Measurements from ENCODE around the gene TALDO1. TPM values are rescaled to one million over a fixed set of nuclear protein-coding genes. Genes with fewer than 3 reads are reported as not detected.

TALDO1 gene
- total RNA-seq, 1 experiment from 2014 or later: 268 TPM

DNA sequence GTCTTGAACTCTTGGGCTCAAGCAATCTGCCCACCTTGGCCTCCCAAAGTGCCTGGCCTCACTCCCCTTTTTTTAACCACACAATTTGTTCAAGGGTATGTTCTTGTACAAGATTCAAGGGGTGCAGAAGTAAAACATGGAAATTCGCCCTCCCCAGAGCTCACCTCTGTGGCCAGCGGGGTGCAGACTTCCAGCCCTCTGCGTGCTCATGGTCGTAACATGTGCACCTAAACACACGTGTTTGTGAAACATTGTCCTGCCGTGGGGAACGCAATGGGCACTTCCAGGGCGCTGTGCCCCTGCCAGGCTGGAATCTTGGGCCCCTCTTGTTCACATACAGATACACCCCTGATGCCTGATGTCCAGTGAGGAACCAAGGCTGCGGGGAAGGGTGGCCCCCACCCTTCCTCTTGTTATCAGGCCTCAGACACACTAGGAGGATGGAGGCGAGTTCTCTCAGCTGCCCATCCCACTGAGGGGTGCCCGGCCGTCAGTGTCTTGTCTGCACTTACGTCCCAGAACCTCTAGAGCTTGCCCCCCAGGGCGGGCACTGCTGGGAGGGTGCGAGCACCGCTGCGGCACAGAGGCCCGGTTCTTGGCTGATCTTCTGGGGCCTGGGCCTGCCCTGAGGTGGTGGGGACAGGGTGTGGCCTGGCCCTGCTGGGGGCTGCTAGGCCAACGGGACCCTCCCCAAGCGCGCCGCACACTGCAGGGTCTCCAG, 45.4 kb upstream of the TALDO1 start:
- Mint-ChIP-seq H3K4me3 (no peak overlapping the region), H3K36me3 (ENCODE audit: insufficient read depth in 1 of 3, low read depth in 3 of 3) (peaks cover 2 to 12% (median 12%) of the 10 kb centered on the region in 3 experiments; a peak in 5 of 7 replicates), H3K4me1 (peaks cover 15 to 25% of the 10 kb centered on the region in 2 experiments), H3K27ac (no peak overlapping the region), H3K27me3 (ENCODE audit: low read depth) (no peaks in the 10 kb centered on the region), H3K9me3 (no peaks in the 10 kb centered on the region)
- no peaks in the 10 kb centered on the region for H3K27me3 ChIP-seq (ENCODE audit: insufficient read depth, low read length)
- H4K8ac ChIP-seq (replicated peaks; ENCODE audit: insufficient read length, low read depth, low read length): no peak overlapping the region
- no peak overlapping the region for H2AFZ ChIP-seq (ENCODE audit: low read length)
- no peak overlapping the region for H2BK12ac ChIP-seq (ENCODE audit: insufficient read length, low read depth, low read length)
- H3K4me2 ChIP-seq (ENCODE audit: insufficient read depth, insufficient read length, low read length): no peak overlapping the region
- H3K23ac ChIP-seq (ENCODE audit: insufficient read length, low read depth, low read length): no peak overlapping the region
- no CpG with 5 or more reads among the region's 22 CpGs for WGBS (ENCODE audit: extremely low coverage, insufficient read length, low lambda C conversion rate)
- no peaks in the 10 kb centered on the region for H3K9me3 ChIP-seq (ENCODE audit: control insufficient read depth, low read depth, low read length)
- no peak overlapping the region for H3K27ac ChIP-seq (ENCODE audit: insufficient read length, low read depth, low read length)
- no peak overlapping the region for H2BK15ac ChIP-seq (ENCODE audit: low read depth, low read length)
- H3K23me2 ChIP-seq (ENCODE audit: insufficient read length, low read depth, low read length, poor library complexity, severe bottlenecking): peaks cover 3% of the 10 kb centered on the region
- peaks cover 8% of the 10 kb centered on the region; the same call in 1 of the 2 replicates for H3K4me1 ChIP-seq (ENCODE audit: insufficient read depth, low read length)
- H2BK5ac ChIP-seq (ENCODE audit: insufficient read length, low read length): no peak overlapping the region
- no peak overlapping the region for H3T11ph ChIP-seq (ENCODE audit: low read length)
- TF ChIP-seq, protein P1, sequence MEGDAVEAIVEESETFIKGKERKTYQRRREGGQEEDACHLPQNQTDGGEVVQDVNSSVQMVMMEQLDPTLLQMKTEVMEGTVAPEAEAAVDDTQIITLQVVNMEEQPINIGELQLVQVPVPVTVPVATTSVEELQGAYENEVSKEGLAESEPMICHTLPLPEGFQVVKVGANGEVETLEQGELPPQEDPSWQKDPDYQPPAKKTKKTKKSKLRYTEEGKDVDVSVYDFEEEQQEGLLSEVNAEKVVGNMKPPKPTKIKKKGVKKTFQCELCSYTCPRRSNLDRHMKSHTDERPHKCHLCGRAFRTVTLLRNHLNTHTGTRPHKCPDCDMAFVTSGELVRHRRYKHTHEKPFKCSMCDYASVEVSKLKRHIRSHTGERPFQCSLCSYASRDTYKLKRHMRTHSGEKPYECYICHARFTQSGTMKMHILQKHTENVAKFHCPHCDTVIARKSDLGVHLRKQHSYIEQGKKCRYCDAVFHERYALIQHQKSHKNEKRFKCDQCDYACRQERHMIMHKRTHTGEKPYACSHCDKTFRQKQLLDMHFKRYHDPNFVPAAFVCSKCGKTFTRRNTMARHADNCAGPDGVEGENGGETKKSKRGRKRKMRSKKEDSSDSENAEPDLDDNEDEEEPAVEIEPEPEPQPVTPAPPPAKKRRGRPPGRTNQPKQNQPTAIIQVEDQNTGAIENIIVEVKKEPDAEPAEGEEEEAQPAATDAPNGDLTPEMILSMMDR (conservative IDR thresholded peaks at IDR 0.05): no peak
- H4K5ac ChIP-seq (ENCODE audit: insufficient read length, low read depth, low read length): no peak overlapping the region
- H2AK5ac ChIP-seq (ENCODE audit: insufficient read length, low read length): no peak overlapping the region
- no peak overlapping the region for H3K56ac ChIP-seq (ENCODE audit: insufficient read length, low read depth, low read length)
- no peak overlapping the region for H3K4ac ChIP-seq (ENCODE audit: low read depth, low read length)
- no peak overlapping the region for H2BK120ac ChIP-seq (ENCODE audit: low read depth, low read length, poor library complexity, severe bottlenecking)
- no peak overlapping the region for H3K14ac ChIP-seq (ENCODE audit: insufficient read depth, low read length)
- no peak overlapping the region for H3K9ac ChIP-seq (ENCODE audit: extremely low read depth, insufficient read length, low read length)
- H4K91ac ChIP-seq (ENCODE audit: insufficient read length, low read depth, low read length): no peak overlapping the region
- H3K79me1 ChIP-seq (ENCODE audit: insufficient read depth, low read depth, low read length, poor library complexity, severe bottlenecking): no peaks in the 10 kb centered on the region
- no peaks in the 10 kb centered on the region for H4K20me1 ChIP-seq (ENCODE audit: control insufficient read depth, insufficient read depth, insufficient read length)
- no peak overlapping the region for H3K18ac ChIP-seq (ENCODE audit: insufficient read length, low read depth, low read length)
- H2BK20ac ChIP-seq (ENCODE audit: low read depth, low read length, poor library complexity, severe bottlenecking): no peak overlapping the region
- no peak for DNase-seq
- H3K79me2 ChIP-seq (ENCODE audit: insufficient read depth, low read length): no peaks in the 10 kb centered on the region

Measured in H9 (cell line).